GM18526 (cell line): Measurements from ENCODE around the gene NAALADL2.

Experiments
- POLR2A ChIP-seq: IDR thresholded peaks from 3 replicates; pipeline ENCODE4 v1.6.1; 2011; ENCODE audit not compliant: insufficient read length; ENCODE audit errors: extremely low read depth

Gene NAALADL2

GRCh38 chr3:175073219-175073905 is 214.2 kb downstream of the NAALADL2 start:
- no peak for TF ChIP-seq POLR2A

GRCh38 chr3:175075269-175075668 is 216.1 kb downstream of the NAALADL2 start:
- TF ChIP-seq POLR2A, result no peak

DNA sequence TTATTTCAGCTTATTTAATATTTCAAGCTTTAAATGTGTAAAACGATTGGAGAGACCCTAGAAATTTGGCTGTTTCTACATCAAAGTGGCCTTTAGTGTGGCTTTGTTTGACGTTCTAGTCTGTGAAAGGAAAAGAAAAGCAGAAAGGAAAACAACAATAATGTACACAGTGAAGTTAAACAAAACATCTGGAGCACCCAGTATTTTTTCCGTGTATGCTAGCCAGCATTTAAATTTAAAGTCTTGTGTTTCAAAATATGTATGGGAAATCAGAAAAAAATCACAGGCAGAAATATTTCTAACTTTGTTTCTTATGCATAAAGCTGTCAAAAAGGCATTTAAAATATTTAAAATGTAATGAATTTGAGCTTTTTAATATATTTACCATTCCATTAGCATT is 218.1 kb downstream of the NAALADL2 start:
- no peak for TF ChIP-seq POLR2A

GRCh38 chr3:175082631-175083030 is 223.5 kb downstream of the NAALADL2 start:
- TF ChIP-seq POLR2A, result no peak

DNA sequence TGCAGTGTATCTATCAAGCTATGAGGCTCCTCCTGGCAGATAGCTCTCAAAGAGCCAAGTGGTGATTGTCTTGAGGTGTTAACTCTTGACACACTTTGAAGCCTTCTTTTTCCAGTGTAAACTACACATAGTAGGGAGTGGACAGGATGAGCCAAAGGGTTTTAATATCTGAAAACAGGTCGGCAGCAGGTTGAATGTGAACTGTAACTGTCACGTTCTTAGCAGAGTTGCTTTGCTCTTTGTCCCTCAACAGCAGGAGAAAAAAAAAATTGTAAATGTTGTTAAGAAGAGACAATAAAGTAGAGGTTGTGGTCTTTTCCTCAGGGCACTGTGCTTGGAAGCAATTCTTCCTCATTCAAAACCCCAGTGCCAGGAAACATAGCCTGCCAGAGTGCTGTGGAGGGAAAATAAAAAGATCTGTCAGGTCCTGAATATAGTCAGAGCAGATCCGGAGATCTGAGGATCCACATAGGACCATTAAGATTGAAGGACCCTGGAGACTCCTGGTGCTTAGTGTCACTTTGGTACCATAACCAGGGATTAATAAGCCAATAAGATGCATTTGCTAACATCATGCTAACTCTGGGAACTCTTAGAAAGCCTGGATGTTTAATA is 229.7 kb downstream of the NAALADL2 start:
- no peak for TF ChIP-seq POLR2A

DNA sequence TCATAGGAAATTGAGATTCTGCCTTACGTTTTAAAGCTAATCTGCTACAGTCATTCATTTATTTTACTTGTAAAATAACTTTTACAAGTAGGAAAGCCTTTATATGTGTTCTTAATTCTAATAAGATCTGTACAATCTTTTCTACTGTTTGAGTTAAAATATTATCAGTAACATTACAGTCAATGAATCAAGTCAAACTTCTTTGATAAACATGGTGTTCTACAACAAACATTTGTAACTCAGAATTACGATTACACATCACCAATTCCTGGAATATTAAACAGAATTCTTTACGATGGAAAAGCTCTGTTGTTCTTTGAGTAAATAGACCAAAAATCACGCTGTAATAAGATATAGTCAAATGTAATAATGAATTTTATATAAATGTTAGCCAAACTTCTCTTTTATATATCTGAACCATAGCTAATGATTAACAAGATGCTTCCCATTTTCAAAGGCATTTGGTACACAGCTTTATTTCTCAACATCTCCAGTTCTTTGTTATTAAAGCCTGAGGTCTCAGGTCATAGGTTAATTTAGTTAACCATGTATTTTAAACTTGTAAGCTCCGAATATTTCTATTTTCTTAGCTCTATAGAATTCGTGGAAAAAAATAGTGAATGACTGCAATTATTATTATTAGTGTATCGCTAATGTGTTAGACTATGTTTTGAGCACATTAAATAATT is 232.4 kb downstream of the NAALADL2 start:
- TF ChIP-seq POLR2A, result no peak

GRCh38 chr3:175093748-175094147 is 234.6 kb downstream of the NAALADL2 start:
- no peak for TF ChIP-seq POLR2A

DNA sequence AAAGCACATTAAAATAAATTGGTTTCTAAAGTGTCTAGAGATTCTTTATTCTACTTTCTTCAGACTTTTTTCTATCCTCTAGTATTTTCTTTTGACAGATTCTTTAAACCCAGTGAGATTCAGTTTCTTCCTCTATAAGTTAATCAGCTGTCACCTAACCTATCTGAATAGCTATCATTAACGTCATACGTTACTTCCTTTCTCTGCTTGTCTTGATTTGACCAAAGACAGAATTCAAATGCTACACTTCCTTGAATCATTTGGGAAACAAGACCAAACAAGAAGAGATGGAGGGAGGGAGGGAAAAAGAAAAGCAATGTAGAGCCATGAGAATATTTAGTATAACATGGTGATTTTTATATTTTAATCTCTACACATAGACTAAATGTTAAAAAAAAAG is 235.2 kb downstream of the NAALADL2 start:
- no peak for TF ChIP-seq POLR2A

DNA sequence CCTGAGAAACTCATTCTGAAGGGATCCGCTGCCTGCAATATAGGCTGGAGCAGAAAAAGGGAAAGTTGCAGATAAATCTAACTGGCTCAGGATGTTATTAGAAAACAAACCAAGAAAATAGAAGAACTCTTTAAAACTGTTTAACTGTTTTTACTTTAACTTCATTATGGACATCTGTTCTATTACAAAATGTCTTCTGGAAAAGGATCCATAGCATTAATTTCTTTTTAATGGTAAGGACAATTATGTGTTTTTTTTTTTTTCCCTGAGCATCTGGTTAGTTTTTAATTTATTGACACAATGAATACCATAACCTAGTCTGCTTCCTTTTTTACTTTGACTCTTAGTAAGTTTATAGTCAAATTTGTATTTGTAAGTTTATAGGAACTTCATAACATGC is 239.5 kb downstream of the NAALADL2 start:
- TF ChIP-seq POLR2A, result no peak

- TF ChIP-seq POLR2A, result no peak
Measured at GRCh38 chr3:175102161-175102560, 243.0 kb downstream of the NAALADL2 start.

DNA sequence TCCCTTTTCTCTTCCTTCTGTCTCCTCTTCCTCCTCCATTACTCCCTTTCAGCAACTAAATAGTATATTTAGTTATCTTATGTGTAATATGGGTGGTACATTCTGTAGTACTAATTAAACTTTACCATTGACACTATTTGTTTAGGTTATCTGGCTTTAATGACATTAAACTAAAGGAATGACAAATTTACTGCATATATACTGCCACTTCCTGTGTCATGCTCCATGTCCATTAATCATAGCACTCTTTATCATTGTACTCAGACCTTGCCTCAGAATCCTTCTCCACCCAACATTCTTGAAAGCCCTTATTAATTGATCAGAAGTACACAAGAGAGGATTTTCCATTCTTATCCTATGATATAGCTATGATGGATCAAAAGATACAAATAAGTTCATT is 244.2 kb downstream of the NAALADL2 start:
- TF ChIP-seq POLR2A, result no peak

GRCh38 chr3:175105066-175105465 is 245.9 kb downstream of the NAALADL2 start:
- TF ChIP-seq POLR2A, result no peak

DNA sequence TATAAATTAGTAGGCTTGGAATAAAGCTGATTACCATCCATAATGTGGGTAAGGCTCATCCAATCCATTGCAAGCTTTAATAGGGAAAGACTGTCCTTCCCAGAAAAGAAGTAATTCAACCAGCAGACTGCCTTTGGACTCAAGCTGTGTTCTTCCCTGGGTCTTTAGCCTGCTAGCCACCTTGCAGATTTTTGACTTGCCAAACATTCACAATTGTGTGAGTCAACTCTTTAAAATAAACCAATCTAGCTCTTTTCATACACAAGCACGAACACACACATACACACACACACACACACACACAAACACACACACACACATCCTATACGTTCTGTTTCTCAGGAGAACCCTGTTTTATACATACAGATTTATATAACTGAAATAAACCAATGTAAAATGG is 248.1 kb downstream of the NAALADL2 start:
- no peak for TF ChIP-seq POLR2A

GRCh38 chr3:175107995-175108394 is 248.9 kb downstream of the NAALADL2 start:
- no peak for TF ChIP-seq POLR2A

DNA sequence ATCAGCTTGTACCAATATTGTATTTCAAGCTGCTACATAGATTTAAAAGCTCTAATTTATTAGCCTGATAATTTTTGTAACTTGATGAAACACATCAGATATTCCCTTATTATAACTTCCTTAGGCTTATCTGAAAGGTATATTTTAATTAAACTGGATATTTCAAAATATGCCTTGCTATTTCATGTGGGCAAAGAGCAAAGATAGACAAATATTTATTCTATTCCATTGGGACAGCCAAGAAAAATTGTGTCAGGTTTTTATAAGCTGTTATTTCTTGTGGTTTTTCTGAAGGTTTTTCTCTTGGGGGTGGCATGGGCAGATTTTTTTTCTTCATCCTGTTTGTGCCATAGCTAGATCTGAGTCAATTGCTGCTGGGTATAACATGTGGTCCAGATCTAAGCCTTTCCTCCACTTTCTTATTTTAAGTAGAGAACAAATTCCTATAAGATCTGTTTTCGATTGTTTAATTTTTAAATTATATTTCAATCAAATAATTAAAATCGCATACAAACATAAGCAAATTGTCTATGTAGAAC is 249.5 kb downstream of the NAALADL2 start:
- TF ChIP-seq POLR2A, result no peak

DNA sequence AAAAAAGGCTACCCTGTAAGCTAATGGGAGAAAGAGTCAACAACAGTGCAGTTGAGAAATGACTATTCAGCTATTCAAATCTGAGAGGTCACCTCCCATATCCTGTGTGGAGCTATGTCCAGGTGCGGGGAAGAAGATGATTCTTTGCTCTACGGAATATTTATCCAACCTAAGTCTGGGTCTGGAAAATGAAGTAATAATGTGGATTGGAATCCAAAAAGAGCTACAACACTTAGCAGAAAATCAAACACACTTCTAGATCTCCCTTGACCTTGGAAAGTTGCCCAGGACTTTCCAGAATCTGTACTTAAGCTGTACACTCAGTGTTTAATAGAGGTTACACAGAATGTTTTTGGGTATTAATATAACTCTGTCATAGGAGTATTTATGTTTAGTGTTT is 251.9 kb downstream of the NAALADL2 start:
- TF ChIP-seq POLR2A, result no peak
